ENCODE data around the gene IL11.
"Not testable (repeated sequence)": the region's sequence is repeated elsewhere in the genome, so short reads cannot be mapped to it uniquely, and the experiment has no call there.

IL11 gene

GRCh38 chr19:55406826-55407549 is 36.7 kb upstream of the IL11 start:
- Histone ChIP-seq H3K27me3 (ENCODE audit: control insufficient read depth in 2 of 2, insufficient read depth in 2 of 2, low read length in 2 of 2) (no peaks in the 10 kb centered on the region), H3K9ac (ENCODE audit: low read depth in 1 of 2, low read length in 2 of 2) (peak overlapping the region; percentile 75 to 81), H3K9me3 (ENCODE audit: control insufficient read depth in 2 of 2, low read length in 2 of 2) (no peaks in the 10 kb centered on the region), H3K27ac (ENCODE audit: low read depth in 2 of 2, low read length in 2 of 2) (peak overlapping the region; percentile 98), H3K4me1 (ENCODE audit: control insufficient read depth in 2 of 2, insufficient read depth in 2 of 2, low read length in 2 of 2) (peaks cover 13 to 14% of the 10 kb centered on the region in 2 donors), H3K4me3 (ENCODE audit: low read length in 2 of 2) (peak overlapping the region; percentile 60 to 86), H3K36me3 (ENCODE audit: control insufficient read depth in 2 of 2, insufficient read depth in 2 of 2, low read length in 2 of 2) (peaks cover 3 to 23% of the 10 kb centered on the region in 2 donors)

GRCh38 chr19:55406091-55406825 is 36.0 kb upstream of the IL11 start:
- no peaks in the 10 kb centered on the region for H3K27me3 ChIP-seq (ENCODE audit: control insufficient read depth in 2 of 2, insufficient read depth in 2 of 2, low read length in 2 of 2)
- no peaks in the 10 kb centered on the region for H3K9me3 ChIP-seq (ENCODE audit: control insufficient read depth in 2 of 2, low read length in 2 of 2)
- H3K36me3 ChIP-seq (ENCODE audit: control insufficient read depth in 2 of 2, insufficient read depth in 2 of 2, low read length in 2 of 2), result peaks cover 3 to 27% of the 10 kb centered on the region in 2 donors
- H3K27ac ChIP-seq (ENCODE audit: low read depth in 2 of 2, low read length in 2 of 2), result no peak overlapping the region
- H3K4me1 ChIP-seq (ENCODE audit: control insufficient read depth in 2 of 2, insufficient read depth in 2 of 2, low read length in 2 of 2), result peaks cover 13 to 14% of the 10 kb centered on the region in 2 donors
- H3K9ac ChIP-seq (ENCODE audit: low read depth in 1 of 2, low read length in 2 of 2), result no peak overlapping the region
- peak overlapping the region; percentile 60 to 86 for H3K4me3 ChIP-seq (ENCODE audit: low read length in 2 of 2)

- Histone ChIP-seq H3K9me3 (ENCODE audit: control insufficient read depth in 2 of 2, low read length in 2 of 2) (no peaks in the 10 kb centered on the region), H3K4me1 (ENCODE audit: control insufficient read depth in 2 of 2, insufficient read depth in 2 of 2, low read length in 2 of 2) (peaks cover 13 to 14% of the 10 kb centered on the region in 2 donors), H3K27me3 (ENCODE audit: control insufficient read depth in 2 of 2, insufficient read depth in 2 of 2, low read length in 2 of 2) (no peaks in the 10 kb centered on the region), H3K36me3 (ENCODE audit: control insufficient read depth in 2 of 2, insufficient read depth in 2 of 2, low read length in 2 of 2) (peaks cover 7 to 31% of the 10 kb centered on the region in 2 donors), H3K9ac (ENCODE audit: low read depth in 1 of 2, low read length in 2 of 2) (peak overlapping the region in 1 of 2 donors; percentile 26), H3K27ac (ENCODE audit: low read depth in 2 of 2, low read length in 2 of 2) (no peak overlapping the region), H3K4me3 (ENCODE audit: low read length in 2 of 2) (no peak overlapping the region)
Measured at GRCh38 chr19:55405638-55406037, 35.4 kb upstream of the IL11 start.

- Histone ChIP-seq H3K36me3 (ENCODE audit: control insufficient read depth in 2 of 2, insufficient read depth in 2 of 2, low read length in 2 of 2) (peaks cover 11 to 37% of the 10 kb centered on the region in 2 donors), H3K9me3 (ENCODE audit: control insufficient read depth in 2 of 2, low read length in 2 of 2) (no peaks in the 10 kb centered on the region), H3K4me1 (ENCODE audit: control insufficient read depth in 2 of 2, insufficient read depth in 2 of 2, low read length in 2 of 2) (peaks cover 9 to 10% of the 10 kb centered on the region in 2 donors), H3K27me3 (ENCODE audit: control insufficient read depth in 2 of 2, insufficient read depth in 2 of 2, low read length in 2 of 2) (no peaks in the 10 kb centered on the region), H3K27ac (ENCODE audit: low read depth in 2 of 2, low read length in 2 of 2) (no peak overlapping the region), H3K9ac (ENCODE audit: low read depth in 1 of 2, low read length in 2 of 2) (no peak overlapping the region), H3K4me3 (ENCODE audit: low read length in 2 of 2) (no peak overlapping the region)
Measured at GRCh38 chr19:55402509-55402908, 32.2 kb upstream of the IL11 start.

- peaks cover 11 to 37% of the 10 kb centered on the region in 2 donors for H3K36me3 ChIP-seq (ENCODE audit: control insufficient read depth in 2 of 2, insufficient read depth in 2 of 2, low read length in 2 of 2)
- H3K4me1 ChIP-seq (ENCODE audit: control insufficient read depth in 2 of 2, insufficient read depth in 2 of 2, low read length in 2 of 2); H3K27ac ChIP-seq (ENCODE audit: low read depth in 2 of 2, low read length in 2 of 2); H3K4me3 ChIP-seq (ENCODE audit: low read length in 2 of 2); H3K9ac ChIP-seq (ENCODE audit: low read depth in 1 of 2, low read length in 2 of 2); H3K27me3 ChIP-seq (ENCODE audit: control insufficient read depth in 2 of 2, insufficient read depth in 2 of 2, low read length in 2 of 2); H3K9me3 ChIP-seq (ENCODE audit: control insufficient read depth in 2 of 2, low read length in 2 of 2): not testable (repeated sequence)
Measured at GRCh38 chr19:55401390-55401789, 31.1 kb upstream of the IL11 start.

GRCh38 chr19:55400281-55401087 is 30.2 kb upstream of the IL11 start:
- Histone ChIP-seq H3K9ac (ENCODE audit: low read depth in 1 of 2, low read length in 2 of 2) (no peak overlapping the region), H3K27ac (ENCODE audit: low read depth in 2 of 2, low read length in 2 of 2) (no peak overlapping the region), H3K4me1 (ENCODE audit: control insufficient read depth in 2 of 2, insufficient read depth in 2 of 2, low read length in 2 of 2) (no peaks in the 10 kb centered on the region), H3K4me3 (ENCODE audit: low read length in 2 of 2) (no peak overlapping the region), H3K36me3 (ENCODE audit: control insufficient read depth in 2 of 2, insufficient read depth in 2 of 2, low read length in 2 of 2) (peaks cover 11 to 36% of the 10 kb centered on the region in 2 donors), H3K9me3 (ENCODE audit: control insufficient read depth in 2 of 2, low read length in 2 of 2) (no peaks in the 10 kb centered on the region), H3K27me3 (ENCODE audit: control insufficient read depth in 2 of 2, insufficient read depth in 2 of 2, low read length in 2 of 2) (no peaks in the 10 kb centered on the region)

GRCh38 chr19:55398200-55398925 is 28.1 kb upstream of the IL11 start:
- no peaks in the 10 kb centered on the region for H3K27me3 ChIP-seq (ENCODE audit: control insufficient read depth in 2 of 2, insufficient read depth in 2 of 2, low read length in 2 of 2)
- H3K9ac ChIP-seq (ENCODE audit: low read depth in 1 of 2, low read length in 2 of 2), result no peak overlapping the region
- H3K4me3 ChIP-seq (ENCODE audit: low read length in 2 of 2), result no peak overlapping the region
- H3K27ac ChIP-seq (ENCODE audit: low read depth in 2 of 2, low read length in 2 of 2), result no peak overlapping the region
- H3K4me1 ChIP-seq (ENCODE audit: control insufficient read depth in 2 of 2, insufficient read depth in 2 of 2, low read length in 2 of 2), result no peaks in the 10 kb centered on the region
- peaks cover 11 to 28% of the 10 kb centered on the region in 2 donors for H3K36me3 ChIP-seq (ENCODE audit: control insufficient read depth in 2 of 2, insufficient read depth in 2 of 2, low read length in 2 of 2)
- H3K9me3 ChIP-seq (ENCODE audit: control insufficient read depth in 2 of 2, low read length in 2 of 2), result no peaks in the 10 kb centered on the region

- peaks cover 20 to 32% of the 10 kb centered on the region in 2 donors for H3K36me3 ChIP-seq (ENCODE audit: control insufficient read depth in 2 of 2, insufficient read depth in 2 of 2, low read length in 2 of 2)
- no peaks in the 10 kb centered on the region for H3K27me3 ChIP-seq (ENCODE audit: control insufficient read depth in 2 of 2, insufficient read depth in 2 of 2, low read length in 2 of 2)
- no peaks in the 10 kb centered on the region for H3K9me3 ChIP-seq (ENCODE audit: control insufficient read depth in 2 of 2, low read length in 2 of 2)
- H3K27ac ChIP-seq (ENCODE audit: low read depth in 2 of 2, low read length in 2 of 2), result no peak overlapping the region
- H3K9ac ChIP-seq (ENCODE audit: low read depth in 1 of 2, low read length in 2 of 2), result no peak overlapping the region
- peaks cover 6% of the 10 kb centered on the region in 2 donors for H3K4me1 ChIP-seq (ENCODE audit: control insufficient read depth in 2 of 2, insufficient read depth in 2 of 2, low read length in 2 of 2)
- no peak overlapping the region for H3K4me3 ChIP-seq (ENCODE audit: low read length in 2 of 2)
Measured at GRCh38 chr19:55392820-55393761, 22.8 kb upstream of the IL11 start.
